ENCODE measurements around the gene PNPLA7. TPM values are rescaled to one million over a fixed set of nuclear protein-coding genes. Genes with fewer than 3 reads are reported as not detected.

The PNPLA7 gene
- polyA plus RNA-seq, 4 donors, result 2.9 to 8.8 (median 3.3) TPM

DNA sequence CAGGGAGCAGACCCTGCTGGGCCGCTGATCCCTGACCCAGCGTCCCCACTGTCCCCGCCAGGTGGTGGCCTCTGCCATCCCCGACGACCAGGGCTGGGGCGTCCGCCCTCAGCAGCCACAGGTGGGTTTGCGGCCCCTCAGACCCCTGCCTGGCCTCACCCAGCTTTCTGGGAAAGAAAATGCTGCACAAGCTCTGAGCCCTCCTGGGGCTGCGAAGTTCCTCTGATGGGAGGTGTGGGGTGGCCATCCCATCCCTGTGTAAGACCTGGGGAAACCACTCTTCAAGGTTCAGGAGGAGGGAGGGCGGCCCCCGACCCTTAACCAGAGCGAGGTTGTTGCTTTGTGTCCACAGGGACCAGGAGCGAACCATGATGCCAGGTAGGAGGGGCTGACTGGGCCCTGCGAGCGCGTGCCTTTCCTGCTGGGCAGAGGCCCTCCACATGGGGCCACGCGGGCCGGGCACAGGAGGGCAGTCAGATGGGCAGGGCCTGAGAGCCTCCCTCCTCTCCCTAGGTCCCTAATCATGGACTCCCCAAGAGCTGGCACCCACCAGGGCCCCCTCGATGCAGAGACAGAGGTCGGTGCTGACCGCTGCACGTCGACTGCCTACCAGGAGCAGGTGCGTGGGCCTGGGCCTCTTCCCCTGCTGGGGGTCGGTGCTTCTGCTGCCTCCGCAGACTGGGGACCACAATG, 119.3 kb downstream of the PNPLA7 start:
- Histone ChIP-seq H3K4me3 (ENCODE audit: low read depth in 1 of 3, low read length in 3 of 3) (no peak overlapping the region), H3K27ac (ENCODE audit: low read depth in 1 of 3, low read length in 2 of 3) (no peak overlapping the region), H3K27me3 (ENCODE audit: control insufficient read depth in 3 of 3, insufficient read depth in 3 of 3, low read length in 3 of 3) (no peaks in the 10 kb centered on the region), H3K9me3 (ENCODE audit: control insufficient read depth in 2 of 2, insufficient read depth in 1 of 2, low read depth in 1 of 2, low read length in 1 of 2) (no peaks in the 10 kb centered on the region), H3K36me3 (ENCODE audit: control insufficient read depth in 3 of 3, insufficient read depth in 2 of 3, low read depth in 1 of 3, low read length in 3 of 3) (peaks cover 0 to 67% (median 0%) of the 10 kb centered on the region in 3 donors), H3K4me1 (ENCODE audit: control insufficient read depth in 3 of 3, insufficient read depth in 2 of 3, low read depth in 1 of 3, low read length in 2 of 3) (no peaks in the 10 kb centered on the region)
- FAIRE-seq (no peak), DNase-seq (no peak)
- WGBS, 3 donors, result 81 to 86% (median 84%) methylated on average over 27 of the region's 27 CpGs

DNA sequence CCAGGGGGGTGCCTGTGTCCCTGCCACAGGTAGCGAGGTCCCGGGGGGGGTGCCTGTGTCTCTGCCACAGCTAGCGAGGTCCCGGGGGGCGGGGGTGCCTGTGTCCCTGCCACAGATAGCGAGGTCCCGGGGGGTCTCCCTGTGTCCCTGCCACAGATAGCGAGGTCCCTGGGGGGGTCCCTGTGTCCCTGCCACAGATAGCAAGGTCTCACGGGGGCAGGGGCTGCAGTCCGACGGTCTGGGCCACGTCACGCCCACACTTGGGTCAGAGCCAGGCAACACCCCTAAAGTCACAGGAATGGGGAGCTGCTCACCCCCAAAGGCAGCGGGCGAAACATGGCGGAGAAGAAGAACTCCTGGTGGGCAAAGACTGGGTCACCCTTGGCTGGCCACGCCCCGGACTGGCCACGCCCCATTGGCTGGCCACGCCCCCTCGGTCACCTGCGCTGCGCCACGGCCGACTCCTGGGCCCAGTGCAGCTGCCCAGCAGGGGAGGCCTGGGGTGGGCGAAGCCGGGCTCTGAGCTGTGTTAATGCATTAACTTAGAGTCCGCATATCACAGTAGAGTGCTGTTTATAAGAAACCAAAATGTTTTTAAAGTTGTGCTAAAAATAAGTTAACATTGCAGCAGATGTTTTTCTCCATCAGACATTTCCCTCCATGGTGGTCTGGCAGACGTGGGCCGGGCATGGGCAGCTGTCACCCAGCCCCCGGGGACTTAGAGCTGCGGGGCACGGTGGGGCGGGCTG, 120.1 kb downstream of the PNPLA7 start:
- no peak overlapping the region for H3K27ac ChIP-seq (ENCODE audit: low read depth in 1 of 3, low read length in 2 of 3)
- 38 to 56% (median 47%) methylated on average over 29 to 34 of the region's 34 CpGs for WGBS, 3 donors
- no peaks in the 10 kb centered on the region for H3K27me3 ChIP-seq (ENCODE audit: control insufficient read depth in 3 of 3, insufficient read depth in 3 of 3, low read length in 3 of 3)
- DNase-seq, result peak in 1 of 2 donors; percentile 47
- H3K4me3 ChIP-seq (ENCODE audit: low read depth in 1 of 3, low read length in 3 of 3), result no peak overlapping the region
- H3K36me3 ChIP-seq (ENCODE audit: control insufficient read depth in 3 of 3, insufficient read depth in 2 of 3, low read depth in 1 of 3, low read length in 3 of 3), result peaks cover 0 to 64% (median 0%) of the 10 kb centered on the region in 3 donors
- peaks cover 0 to under 1% (median 0%) of the 10 kb centered on the region in 3 donors for H3K4me1 ChIP-seq (ENCODE audit: control insufficient read depth in 3 of 3, insufficient read depth in 2 of 3, low read depth in 1 of 3, low read length in 2 of 3)
- H3K9me3 ChIP-seq (ENCODE audit: control insufficient read depth in 2 of 2, insufficient read depth in 1 of 2, low read depth in 1 of 2, low read length in 1 of 2), result no peaks in the 10 kb centered on the region
- FAIRE-seq, result no peak

DNA sequence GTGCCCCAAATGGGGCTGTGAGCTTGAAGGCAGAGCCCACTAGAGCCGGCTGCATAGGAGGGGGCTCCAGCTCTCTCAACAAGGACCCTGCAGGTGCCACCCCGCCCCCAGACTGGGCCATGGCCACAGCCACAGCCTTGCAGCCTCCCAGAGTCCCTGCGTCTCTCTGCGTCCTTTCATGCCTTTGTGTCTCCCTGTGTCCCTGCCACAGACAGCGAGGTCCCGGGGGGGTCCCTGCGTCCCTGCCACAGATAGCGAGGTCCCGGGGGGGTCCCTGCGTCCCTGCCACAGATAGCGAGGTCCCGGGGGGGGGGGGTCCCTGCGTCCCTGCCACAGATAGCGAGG, 120.7 kb downstream of the PNPLA7 start:
- WGBS, 3 donors, result 55 to 88% (median 71%) methylated on average over 7 to 14 of the region's 14 CpGs
- no peaks in the 10 kb centered on the region for H3K27me3 ChIP-seq (ENCODE audit: control insufficient read depth in 3 of 3, insufficient read depth in 3 of 3, low read length in 3 of 3)
- no peak overlapping the region for H3K27ac ChIP-seq (ENCODE audit: low read depth in 1 of 3, low read length in 2 of 3)
- no peaks in the 10 kb centered on the region for H3K9me3 ChIP-seq (ENCODE audit: control insufficient read depth in 2 of 2, insufficient read depth in 1 of 2, low read depth in 1 of 2, low read length in 1 of 2)
- no peak for DNase-seq
- H3K4me3 ChIP-seq (ENCODE audit: low read depth in 1 of 3, low read length in 3 of 3), result no peak overlapping the region
- no peak for FAIRE-seq
- H3K4me1 ChIP-seq (ENCODE audit: control insufficient read depth in 3 of 3, insufficient read depth in 2 of 3, low read depth in 1 of 3, low read length in 2 of 3), result peaks cover 0 to 7% (median 0%) of the 10 kb centered on the region in 3 donors
- peaks cover 0 to 60% (median 0%) of the 10 kb centered on the region in 3 donors for H3K36me3 ChIP-seq (ENCODE audit: control insufficient read depth in 3 of 3, insufficient read depth in 2 of 3, low read depth in 1 of 3, low read length in 3 of 3)

DNA sequence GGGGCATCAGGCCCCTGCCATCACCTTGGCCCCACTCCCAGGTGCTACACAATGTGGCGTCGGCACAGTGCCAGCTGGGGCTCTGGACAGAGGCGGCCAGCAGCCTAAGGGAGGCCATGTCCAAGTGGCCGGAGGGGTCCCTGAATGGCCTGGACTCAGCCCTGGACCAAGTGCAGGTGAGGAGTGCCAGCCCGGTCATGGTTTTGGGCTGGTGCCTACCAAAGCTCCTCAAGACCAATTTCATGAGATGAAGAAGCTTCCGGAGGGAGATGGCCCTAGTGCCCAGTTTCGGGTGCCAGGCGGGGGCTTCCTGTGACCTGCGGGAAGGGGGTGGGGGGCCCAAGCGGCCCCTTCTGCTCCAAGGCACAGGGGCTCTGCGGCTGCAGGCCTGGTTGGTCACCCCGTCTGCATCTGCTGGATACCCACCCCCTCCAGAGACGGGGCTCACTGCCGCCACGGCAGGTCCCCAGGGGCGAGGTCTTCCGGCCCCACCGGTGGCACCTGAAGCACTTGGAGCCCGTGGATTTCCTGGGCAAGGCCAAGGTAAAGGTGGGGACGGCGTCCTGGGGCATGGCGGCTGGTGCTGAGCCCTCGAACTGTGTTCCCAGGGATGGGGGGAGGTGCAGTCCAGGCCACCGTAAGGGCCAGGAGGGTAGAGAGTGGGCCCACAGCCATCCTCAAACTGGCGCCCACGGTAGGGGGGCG, 121.2 kb downstream of the PNPLA7 start:
- Histone ChIP-seq H3K27ac (ENCODE audit: low read depth in 1 of 3, low read length in 2 of 3) (no peak overlapping the region), H3K4me3 (ENCODE audit: low read depth in 1 of 3, low read length in 3 of 3) (no peak overlapping the region), H3K4me1 (ENCODE audit: control insufficient read depth in 3 of 3, insufficient read depth in 2 of 3, low read depth in 1 of 3, low read length in 2 of 3) (peaks cover 0 to 12% (median 0%) of the 10 kb centered on the region in 3 donors), H3K36me3 (ENCODE audit: control insufficient read depth in 3 of 3, insufficient read depth in 2 of 3, low read depth in 1 of 3, low read length in 3 of 3) (peaks cover 0 to 55% (median 0%) of the 10 kb centered on the region in 3 donors), H3K9me3 (ENCODE audit: control insufficient read depth in 2 of 2, insufficient read depth in 1 of 2, low read depth in 1 of 2, low read length in 1 of 2) (no peaks in the 10 kb centered on the region), H3K27me3 (ENCODE audit: control insufficient read depth in 3 of 3, insufficient read depth in 3 of 3, low read length in 3 of 3) (no peaks in the 10 kb centered on the region)
- no peak for FAIRE-seq
- 71 to 82% (median 75%) methylated on average over 21 to 27 of the region's 27 CpGs for WGBS, 3 donors
- no peak for DNase-seq

DNA sequence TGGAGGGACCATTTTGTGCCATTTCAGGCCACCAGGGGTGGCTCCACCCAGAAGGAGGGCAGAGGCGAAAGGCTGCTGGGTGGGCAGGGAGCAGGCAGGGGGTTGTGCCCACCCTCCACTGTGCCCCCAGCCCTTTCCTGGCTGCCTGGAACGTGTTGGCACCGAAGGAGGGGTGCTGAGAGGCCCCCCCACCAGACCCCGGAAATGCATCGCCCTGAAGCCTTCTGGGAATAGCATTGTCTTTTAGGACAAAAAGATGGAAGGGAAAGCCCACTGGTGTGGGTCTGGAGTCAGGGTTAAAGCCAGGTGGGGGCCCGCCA, 121.9 kb downstream of the PNPLA7 start:
- peaks cover 0 to 13% (median 0%) of the 10 kb centered on the region in 3 donors for H3K4me1 ChIP-seq (ENCODE audit: control insufficient read depth in 3 of 3, insufficient read depth in 2 of 3, low read depth in 1 of 3, low read length in 2 of 3)
- FAIRE-seq, result no peak
- H3K9me3 ChIP-seq (ENCODE audit: control insufficient read depth in 2 of 2, insufficient read depth in 1 of 2, low read depth in 1 of 2, low read length in 1 of 2), result no peaks in the 10 kb centered on the region
- H3K4me3 ChIP-seq (ENCODE audit: low read depth in 1 of 3, low read length in 3 of 3), result no peak overlapping the region
- H3K27me3 ChIP-seq (ENCODE audit: control insufficient read depth in 3 of 3, insufficient read depth in 3 of 3, low read length in 3 of 3), result no peaks in the 10 kb centered on the region
- no peak overlapping the region for H3K27ac ChIP-seq (ENCODE audit: low read depth in 1 of 3, low read length in 2 of 3)
- DNase-seq, result no peak
- WGBS, 3 donors, result 69 to 93% (median 79%) methylated on average over 6 of the region's 6 CpGs
- H3K36me3 ChIP-seq (ENCODE audit: control insufficient read depth in 3 of 3, insufficient read depth in 2 of 3, low read depth in 1 of 3, low read length in 3 of 3), result peaks cover 0 to 49% (median 0%) of the 10 kb centered on the region in 3 donors

DNA sequence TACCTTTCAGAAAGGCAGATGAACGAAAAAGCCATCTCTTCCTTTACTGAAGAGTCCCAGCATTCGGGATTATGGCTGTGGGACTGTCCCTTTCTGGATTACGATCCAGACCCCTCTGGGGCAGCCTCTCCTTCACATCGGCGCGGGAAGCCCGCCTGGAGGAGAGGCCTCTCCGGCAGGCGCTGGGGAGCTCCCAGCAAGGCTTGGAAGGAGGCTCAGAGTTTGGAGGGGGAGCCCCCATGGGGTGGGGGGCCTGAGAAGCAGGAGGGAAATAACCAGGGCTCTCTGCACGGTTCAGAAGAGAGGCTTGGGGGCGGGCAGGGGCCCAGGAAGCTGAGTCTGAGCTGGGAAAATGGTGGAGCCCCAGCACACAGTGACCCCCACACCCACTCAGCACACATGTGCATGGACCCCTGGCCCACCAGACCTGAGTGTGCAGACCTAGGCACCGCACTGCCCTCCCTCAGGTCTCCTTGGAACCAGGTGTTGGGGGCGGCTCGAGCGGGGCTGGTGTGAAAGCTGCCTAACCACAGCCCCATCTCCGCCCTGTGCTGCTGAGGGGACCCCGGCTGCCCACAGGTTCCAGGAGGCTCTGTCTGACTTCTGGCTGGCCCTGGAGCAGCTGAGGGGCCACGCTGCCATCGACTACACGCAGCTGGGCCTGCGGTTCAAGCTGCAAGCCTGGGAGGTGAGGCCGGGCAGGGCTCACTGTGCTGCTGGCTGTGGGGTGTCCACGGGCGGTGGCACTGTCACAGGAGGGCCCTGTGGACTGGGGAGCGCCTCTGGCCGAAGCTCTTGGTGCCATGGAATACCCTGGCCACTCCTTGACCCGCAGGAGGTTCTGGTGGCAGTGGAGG, 122.5 kb downstream of the PNPLA7 start:
- DNase-seq, result no peak
- WGBS, 3 donors, result 78 to 84% (median 83%) methylated on average over 22 to 27 of the region's 27 CpGs
- Histone ChIP-seq H3K27me3 (ENCODE audit: control insufficient read depth in 3 of 3, insufficient read depth in 3 of 3, low read length in 3 of 3) (no peaks in the 10 kb centered on the region), H3K4me1 (ENCODE audit: control insufficient read depth in 3 of 3, insufficient read depth in 2 of 3, low read depth in 1 of 3, low read length in 2 of 3) (peaks cover 0 to 13% (median 0%) of the 10 kb centered on the region in 3 donors), H3K27ac (ENCODE audit: low read depth in 1 of 3, low read length in 2 of 3) (no peak overlapping the region), H3K4me3 (ENCODE audit: low read depth in 1 of 3, low read length in 3 of 3) (no peak overlapping the region), H3K9me3 (ENCODE audit: control insufficient read depth in 2 of 2, insufficient read depth in 1 of 2, low read depth in 1 of 2, low read length in 1 of 2) (no peaks in the 10 kb centered on the region), H3K36me3 (ENCODE audit: control insufficient read depth in 3 of 3, insufficient read depth in 2 of 3, low read depth in 1 of 3, low read length in 3 of 3) (peaks cover 0 to 46% (median 0%) of the 10 kb centered on the region in 3 donors)
- FAIRE-seq, result no peak

DNA sequence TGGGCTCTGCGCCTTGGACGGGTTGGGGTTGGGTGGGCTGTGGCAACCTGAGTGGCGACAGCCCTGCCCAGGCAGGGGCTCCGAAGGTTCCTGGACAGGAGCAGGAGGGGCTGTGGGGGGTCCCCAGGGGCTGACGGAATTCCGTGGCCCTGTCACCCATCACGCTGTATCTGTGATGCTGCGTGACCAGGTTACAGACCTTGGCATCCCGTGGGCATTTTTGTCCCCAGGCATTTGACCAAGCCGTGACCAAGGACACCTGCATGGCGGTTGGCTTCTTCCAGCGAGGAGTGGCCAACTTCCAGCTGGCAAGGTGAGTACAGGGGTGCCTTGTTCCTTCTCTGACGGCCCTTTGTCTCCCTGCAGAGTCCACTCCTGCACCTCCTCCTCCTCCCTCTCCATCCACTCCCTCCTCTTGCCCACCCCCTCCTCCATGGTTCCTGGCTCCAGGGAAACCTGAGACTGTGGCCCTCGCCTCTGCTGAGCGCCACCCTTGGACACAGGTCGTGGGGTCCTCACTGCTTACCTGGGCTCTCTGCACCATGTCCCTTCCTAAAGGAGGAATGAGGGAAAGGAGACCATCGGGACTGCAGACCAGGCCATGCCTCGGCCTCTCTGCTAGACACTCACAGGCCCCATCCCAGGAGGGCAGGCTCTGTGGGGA, 124.1 kb downstream of the PNPLA7 start:
- no peak for DNase-seq
- Histone ChIP-seq H3K27ac (ENCODE audit: low read depth in 1 of 3, low read length in 2 of 3) (no peak overlapping the region), H3K4me1 (ENCODE audit: control insufficient read depth in 3 of 3, insufficient read depth in 2 of 3, low read depth in 1 of 3, low read length in 2 of 3) (peaks cover 0 to 18% (median 0%) of the 10 kb centered on the region in 3 donors)

More for the DNA sequence above, 124.1 kb downstream of the PNPLA7 start:
- Histone ChIP-seq H3K27me3 (ENCODE audit: control insufficient read depth in 3 of 3, insufficient read depth in 3 of 3, low read length in 3 of 3) (no peaks in the 10 kb centered on the region), H3K9me3 (ENCODE audit: control insufficient read depth in 2 of 2, insufficient read depth in 1 of 2, low read depth in 1 of 2, low read length in 1 of 2) (no peaks in the 10 kb centered on the region), H3K36me3 (ENCODE audit: control insufficient read depth in 3 of 3, insufficient read depth in 2 of 3, low read depth in 1 of 3, low read length in 3 of 3) (peaks cover 0 to 37% (median 0%) of the 10 kb centered on the region in 3 donors), H3K4me3 (ENCODE audit: low read depth in 1 of 3, low read length in 3 of 3) (no peak overlapping the region)
- no peak for FAIRE-seq
- WGBS, 3 donors, result 83 to 86% (median 86%) methylated on average over 18 of the region's 18 CpGs
